HL-60/S4 treated with retinoic acid at 250 ng/mL for 4 days and 3 days (cell line): ENCODE data around the gene DCAF17.

Experiments
- in situ Hi-C: fragments of 300-500 bp; cut with MboI; formaldehyde crosslinking; loops from 2 replicates; pipeline ENCODE4 v1.7.0; 2022; ENCODE audit warnings: low sequenced_read_pairs

The DCAF17 gene

GRCh38 chr2:171533331-171533730, 99.3 kb downstream of the DCAF17 start:
- in situ Hi-C loops, result no loop called here
